NCI-H2081 (cell line): Measurements from ENCODE around the gene WDR27.
A peak's percentile ranks its signal among the peaks of the same experiment; 100 is the strongest.

Experiments used
- DNase-seq, 2 experiments: peaks; one replicate each; lab custom pipeline; 2025; lab: John Stamatoyannopoulos, UW

WDR27 gene

GRCh38 chr6:169701954-169702839, at the start of gene WDR27, which contains the start of gene C6orf120:
Gene WDR27, minus strand, starts transcription at chr6:169702029. Its CDS starts 13,024 bp downstream, at chr6:169689005.
Gene C6orf120, plus strand, starts transcription at chr6:169702126. Its CDS starts 334 bp downstream, at chr6:169702460.
- DNase-seq, result peak; percentile 92 to 95

GRCh38 chr6:169746556-169746955, 44.7 kb upstream of the WDR27 start:
- DNase-seq, result no peak

GRCh38 chr6:169745405-169745804, 43.6 kb upstream of the WDR27 start:
- no peak for DNase-seq

- no peak for DNase-seq
Measured at GRCh38 chr6:169741344-169741743, 39.5 kb upstream of the WDR27 start.

GRCh38 chr6:169738976-169739529, 37.2 kb upstream of the WDR27 start:
- DNase-seq, result no peak

- no peak for DNase-seq
Measured at GRCh38 chr6:169738204-169738975, 36.6 kb upstream of the WDR27 start.

- no peak for DNase-seq
Measured at GRCh38 chr6:169729961-169730360, 28.1 kb upstream of the WDR27 start.

- no peak for DNase-seq
Measured at GRCh38 chr6:169726963-169727362, 25.1 kb upstream of the WDR27 start.

- DNase-seq, result no peak
Measured at GRCh38 chr6:169726049-169726400, 24.2 kb upstream of the WDR27 start.

GRCh38 chr6:169725125-169726048, 23.6 kb upstream of the WDR27 start:
- peak in 1 of 2 experiments; percentile 19 for DNase-seq

GRCh38 chr6:169724494-169725124, 22.8 kb upstream of the WDR27 start, which contains the start of gene PHF10:
Gene PHF10, minus strand, starts transcription at chr6:169724500. Its CDS starts 569 bp downstream, at chr6:169723931.
- peak; percentile 69 for DNase-seq

- DNase-seq, result no peak
Measured at GRCh38 chr6:169723991-169724493, 22.2 kb upstream of the WDR27 start.

GRCh38 chr6:169723200-169723909, 21.5 kb upstream of the WDR27 start:
- peak; percentile 23 to 47 for DNase-seq

- no peak for DNase-seq
Measured at GRCh38 chr6:169722362-169723199, 20.8 kb upstream of the WDR27 start.

- no peak for DNase-seq
Measured at GRCh38 chr6:169720207-169720855, 18.5 kb upstream of the WDR27 start.

GRCh38 chr6:169719117-169719516, 17.3 kb upstream of the WDR27 start:
- no peak for DNase-seq

- DNase-seq, result no peak
Measured at GRCh38 chr6:169714595-169714994, 12.8 kb upstream of the WDR27 start.

GRCh38 chr6:169714178-169714577, 12.3 kb upstream of the WDR27 start:
- DNase-seq, result no peak

GRCh38 chr6:169710009-169710408, 8.2 kb upstream of the WDR27 start:
- DNase-seq, result no peak
